Common myeloid progenitor, CD34-positive (primary cell): Measurements from ENCODE around the gene CYB5R4.
A peak's percentile ranks its signal among the peaks of the same experiment; 100 is the strongest.

Experiments used
- CTCF ChIA-PET: fragments of 350-600 bp; sonication (Branson Sonifier 250); formaldehyde crosslinking; loops from one replicate; lab custom pipeline; 2021; ENCODE audit warnings: antibody characterized with exemption; lab: Charles Lee
- POLR2A ChIA-PET: fragments of 350-600 bp; sonication (Branson Sonifier 250); formaldehyde crosslinking; loops from one replicate; lab custom pipeline; 2021; ENCODE audit warnings: antibody characterized with exemption; lab: Charles Lee
- DNase-seq, 3 donors: peaks; one replicate each; pipeline versions ENCODE4 v3.0.0 to v3.0.0-alpha.2; 2013
- H3K27ac ChIP-seq, 2 experiments: 1 replicate in 1 of 2; 2 replicates in 1 of 2; pipeline ENCODE4 v1.7.0; 2013; ENCODE audit warnings: inconsistent platforms in 2 of 2, low read length in 2 of 2, mild to moderate bottlenecking in 2 of 2, low read depth in 1 of 2, moderate library complexity in 1 of 2; ENCODE audit not compliant: severe bottlenecking in 2 of 2, insufficient read depth in 1 of 2, poor library complexity in 1 of 2
- H3K27me3 ChIP-seq, 5 experiments: replicated peaks in 2 of 5; 1 replicate in 3 of 5; 2 replicates in 2 of 5; pipeline versions ENCODE4 v1.6.1 to v1.7.0; 2013; ENCODE audit warnings: low read length in 4 of 5, mild to moderate bottlenecking in 2 of 5, moderate library complexity in 2 of 5, inconsistent platforms in 1 of 5; ENCODE audit not compliant: insufficient read depth in 5 of 5, control insufficient read depth in 4 of 5
- H3K36me3 ChIP-seq, 4 experiments: 1 replicate in 2 of 4; 2 replicates in 2 of 4; pipeline versions ENCODE4 v1.6.1 to v1.7.0; 2013; ENCODE audit warnings: low read length in 3 of 4, control low read depth in 1 of 4, mild to moderate bottlenecking in 1 of 4; ENCODE audit not compliant: control insufficient read depth in 4 of 4, insufficient read depth in 4 of 4
- H3K4me1 ChIP-seq, 4 experiments: 1 replicate in 3 of 4; 2 replicates in 1 of 4; pipeline versions ENCODE4 v1.6.1 to v1.7.1; 2013; ENCODE audit warnings: low read length in 3 of 4, mild to moderate bottlenecking in 3 of 4, control low read depth in 1 of 4, inconsistent platforms in 1 of 4, moderate library complexity in 1 of 4; ENCODE audit not compliant: control insufficient read depth in 4 of 4, insufficient read depth in 4 of 4; ENCODE audit errors: control extremely low read depth in 1 of 4
- H3K4me3 ChIP-seq, 7 experiments: 1 replicate in 4 of 7; 2 replicates in 3 of 7; pipeline versions ENCODE4 v1.5.1 to v1.7.0; 2013; ENCODE audit warnings: mild to moderate bottlenecking in 7 of 7, low read length in 6 of 7, moderate library complexity in 6 of 7, inconsistent platforms in 2 of 7, low read depth in 2 of 7, control low read depth in 1 of 7; ENCODE audit not compliant: insufficient read depth in 4 of 7, control insufficient read depth in 1 of 7; ENCODE audit errors: extremely low read depth in 1 of 7
- H3K9me3 ChIP-seq, 5 experiments: 1 replicate in 4 of 5; 2 replicates in 1 of 5; pipeline versions ENCODE4 v1.6.1 to v1.7.1; 2013; ENCODE audit warnings: low read length in 4 of 5, mild to moderate bottlenecking in 2 of 5, inconsistent platforms in 1 of 5, low read depth in 1 of 5, moderate library complexity in 1 of 5; ENCODE audit not compliant: control insufficient read depth in 4 of 5, insufficient read depth in 2 of 5; ENCODE audit errors: control extremely low read depth in 1 of 5
- WGBS: methylation state at CpG from one replicate; pipeline ENCODE4 v1.1.5; 2013; ENCODE audit not compliant: insufficient coverage; 5-methylcytosine and 5-hydroxymethylcytosine counted together

CYB5R4 gene

GRCh38 chr6:83873869-83874268 is 14.4 kb downstream of the CYB5R4 start:
- peak; percentile 50 to 83 (median 75) for DNase-seq
- Histone ChIP-seq H3K4me1 (peaks cover 4 to 25% (median 10%) of the 10 kb centered on the region in 4 experiments), H3K36me3 (peaks cover 0 to 4% (median 2%) of the 10 kb centered on the region in 4 experiments), H3K27me3 (no peaks in the 10 kb centered on the region), H3K27ac (no peak overlapping the region), H3K9me3 (no peaks in the 10 kb centered on the region), H3K4me3 (peak overlapping the region in 2 of 7 experiments; percentile 28 to 45)
- CTCF ChIA-PET = interaction anchor here (0.6 kb wide), 1 partner anchor 259 kb away, joined by 3 read pairs; no protein-coding TSS in a partner anchor
- POLR2A ChIA-PET = no interaction called here

GRCh38 chr6:83875843-83876242 is 16.4 kb downstream of the CYB5R4 start:
- ChIA-PET CTCF (interaction anchor here (1.9 kb wide), 1 partner anchor 9 kb away, joined by 8 read pairs; no protein-coding TSS in a partner anchor), POLR2A (interaction anchor here (0.6 kb wide), 1 partner anchor 348 kb away, joined by 3 read pairs; no protein-coding TSS in a partner anchor)
- no peak for DNase-seq
- Histone ChIP-seq H3K9me3 (no peaks in the 10 kb centered on the region), H3K27ac (no peak overlapping the region), H3K4me3 (no peak overlapping the region), H3K36me3 (peaks cover 0 to 2% (median 0%) of the 10 kb centered on the region in 4 experiments), H3K27me3 (no peaks in the 10 kb centered on the region), H3K4me1 (peaks cover 4 to 25% (median 10%) of the 10 kb centered on the region in 4 experiments)
- WGBS = 90% methylated on average over 2 of the region's 6 CpGs

- POLR2A ChIA-PET = no interaction called here
- Histone ChIP-seq H3K9me3 (no peaks in the 10 kb centered on the region), H3K4me3 (no peak overlapping the region), H3K27me3 (no peaks in the 10 kb centered on the region), H3K36me3 (peaks cover 0 to 2% (median 0%) of the 10 kb centered on the region in 4 experiments), H3K4me1 (peaks cover 0 to 12% (median 5%) of the 10 kb centered on the region in 4 experiments), H3K27ac (no peak overlapping the region)
- 93% methylated on average over 3 of the region's 4 CpGs for WGBS
- CTCF ChIA-PET = interaction anchor here (1.0 to 1.6 kb wide), 3 partner anchors 19 to 378 kb away, joined by 3 to 8 read pairs (median 3); partner anchors contain the start of gene CEP162
- no peak for DNase-seq
These were observed 19.6 kb downstream of the CYB5R4 start for GRCh38 chr6:83878902-83879644.

- ChIA-PET CTCF (interaction anchor here (1.6 kb wide), 1 partner anchor 348 kb away, joined by 8 read pairs; the partner anchor contains the start of gene CEP162), POLR2A (no interaction called here)
- 96% methylated on average over 3 of the region's 4 CpGs for WGBS
- H3K27ac ChIP-seq = no peak overlapping the region
- peaks cover 0 to 9% (median 2%) of the 10 kb centered on the region in 4 experiments for H3K4me1 ChIP-seq
- H3K36me3 ChIP-seq = peaks cover 0 to 2% (median 0%) of the 10 kb centered on the region in 4 experiments
- H3K27me3 ChIP-seq = no peaks in the 10 kb centered on the region
- no peak for DNase-seq
- no peaks in the 10 kb centered on the region for H3K9me3 ChIP-seq
- no peak overlapping the region for H3K4me3 ChIP-seq
These were observed 20.3 kb downstream of the CYB5R4 start for GRCh38 chr6:83879746-83880145.

- peaks cover 0 to 2% (median 0%) of the 10 kb centered on the region in 4 experiments for H3K4me1 ChIP-seq
- DNase-seq = no peak
- no peak overlapping the region for H3K27ac ChIP-seq
- H3K9me3 ChIP-seq = peaks cover 0 to 2% (median 0%) of the 10 kb centered on the region in 5 experiments
- H3K27me3 ChIP-seq = no peaks in the 10 kb centered on the region
- H3K4me3 ChIP-seq = no peak overlapping the region
- H3K36me3 ChIP-seq = peaks cover 0 to 2% (median 0%) of the 10 kb centered on the region in 4 experiments
- WGBS = no CpG with 5 or more reads among the region's 2 CpGs
- POLR2A ChIA-PET = no interaction called here
- CTCF ChIA-PET = interaction anchor here (0.8 to 1.1 kb wide), 2 partner anchors 23 to 337 kb away, joined by 3 read pairs; no protein-coding TSS in a partner anchor
These were observed 23.8 kb downstream of the CYB5R4 start for GRCh38 chr6:83883240-83883639.

GRCh38 chr6:83884523-83884922 is 25.0 kb downstream of the CYB5R4 start:
- H3K4me1 ChIP-seq = peaks cover 0 to 2% (median 0%) of the 10 kb centered on the region in 4 experiments
- ChIA-PET CTCF (interaction anchor here (1.2 to 2.5 kb wide), 3 partner anchors 9 to 345 kb away, joined by 3 to 8 read pairs (median 4); partner anchors contain the start of gene CEP162), POLR2A (no interaction called here)
- H3K9me3 ChIP-seq = peaks cover 0 to 12% (median 4%) of the 10 kb centered on the region in 5 experiments
- no peak overlapping the region for H3K27ac ChIP-seq
- H3K4me3 ChIP-seq = no peak overlapping the region
- peaks cover 0 to 6% (median 4%) of the 10 kb centered on the region in 4 experiments for H3K36me3 ChIP-seq
- H3K27me3 ChIP-seq = no peaks in the 10 kb centered on the region
- no CpG with 5 or more reads among the region's 4 CpGs for WGBS
- DNase-seq = peak; percentile 69 to 81 (median 79)
